Cerebellar cortex (tissue), 1 donor: ENCODE measurements around the gene LRRC7.

Experiments used
- DNase-seq: peaks from one replicate; pipeline ENCODE4 v3.0.0-alpha.2; 2015; ENCODE audit warnings: low spot score

The LRRC7 gene

GRCh38 chr1:70091811-70092210, 524.1 kb downstream of the LRRC7 start:
- no peak for DNase-seq

GRCh38 chr1:70092526-70092925, 524.8 kb downstream of the LRRC7 start:
- DNase-seq: no peak

- no peak for DNase-seq
Observed at GRCh38 chr1:70093250-70093975, 525.7 kb downstream of the LRRC7 start.

- no peak for DNase-seq
Observed at GRCh38 chr1:70101231-70101630, 533.5 kb downstream of the LRRC7 start.

GRCh38 chr1:70101774-70102173, 534.1 kb downstream of the LRRC7 start:
- no peak for DNase-seq

GRCh38 chr1:70103770-70104169, 536.0 kb downstream of the LRRC7 start:
- no peak for DNase-seq

- DNase-seq: no peak
Observed at GRCh38 chr1:70109241-70109640, 541.5 kb downstream of the LRRC7 start.

GRCh38 chr1:70112838-70113237, 545.1 kb downstream of the LRRC7 start:
- DNase-seq: peak; percentile 9

GRCh38 chr1:70115315-70115714, 547.6 kb downstream of the LRRC7 start:
- no peak for DNase-seq

GRCh38 chr1:70117046-70117445, 549.3 kb downstream of the LRRC7 start:
- no peak for DNase-seq

GRCh38 chr1:70134148-70134547, 566.4 kb downstream of the LRRC7 start:
- DNase-seq: no peak

- peak; percentile 6 for DNase-seq
Observed at GRCh38 chr1:70140343-70140742, 572.6 kb downstream of the LRRC7 start.

- DNase-seq: no peak
Observed at GRCh38 chr1:70140894-70141293, 573.2 kb downstream of the LRRC7 start.

GRCh38 chr1:70142075-70142474, 574.4 kb downstream of the LRRC7 start:
- DNase-seq: no peak

- DNase-seq: no peak
Observed at GRCh38 chr1:70143048-70143659, 575.4 kb downstream of the LRRC7 start.

- no peak for DNase-seq
Observed at GRCh38 chr1:70146488-70146887, 578.8 kb downstream of the LRRC7 start.

GRCh38 chr1:70150444-70150843, 582.7 kb downstream of the LRRC7 start:
- DNase-seq: no peak

GRCh38 chr1:70153739-70154138, 586.0 kb downstream of the LRRC7 start:
- no peak for DNase-seq

GRCh38 chr1:70156529-70157120, 588.9 kb downstream of the LRRC7 start:
- no peak for DNase-seq

- no peak for DNase-seq
Observed at GRCh38 chr1:70164350-70164749, 596.6 kb downstream of the LRRC7 start.

- DNase-seq: no peak
Observed at GRCh38 chr1:70168283-70168682, 600.6 kb downstream of the LRRC7 start.

GRCh38 chr1:70169018-70169839, 601.5 kb downstream of the LRRC7 start:
- no peak for DNase-seq

- DNase-seq: no peak
Observed at GRCh38 chr1:70171512-70171911, 603.8 kb downstream of the LRRC7 start.
